Tibial nerve (tissue), 4 donors: ENCODE results near the gene PERM1. TPM values are rescaled to one million over a fixed set of nuclear protein-coding genes. Genes with fewer than 3 reads are reported as not detected.

Experiments used
- DNase-seq, 2 donors: peaks; one replicate each; pipeline ENCODE4 v3.0.0-alpha.2; 2019; ENCODE audit warnings: low spot score in 2 of 2
- H3K27ac ChIP-seq, 4 donors: fragments of 200-600 bp; sonication (generic) in 3 of 4; one replicate each; pipeline ENCODE4 v1.5.1; 2017 to 2019; ENCODE audit warnings: mild to moderate bottlenecking in 1 of 4
- H3K27me3 ChIP-seq, 2 donors: fragments of 200-600 bp; sonication (generic) in 1 of 2; one replicate each; pipeline versions ENCODE4 v1.5.1 to v1.6.0; 2017 to 2019
- H3K36me3 ChIP-seq, 3 donors: fragments of 200-600 bp; sonication (generic); one replicate each; pipeline ENCODE4 v1.5.1; 2018 to 2019
- H3K4me1 ChIP-seq, 4 donors: fragments of 200-600 bp; sonication (generic) in 3 of 4; one replicate each; pipeline ENCODE4 v1.5.1; 2017 to 2019
- H3K4me3 ChIP-seq, 4 donors: fragments of 200-600 bp; sonication (generic) in 3 of 4; one replicate each; pipeline ENCODE4 v1.5.1; 2017 to 2019; ENCODE audit warnings: mild to moderate bottlenecking in 1 of 4, moderate library complexity in 1 of 4
- H3K9me3 ChIP-seq, 4 donors: fragments of 200-600 bp; sonication (generic) in 3 of 4; one replicate each; pipeline ENCODE4 v1.5.1; 2017 to 2019
- EP300 ChIP-seq, 2 donors: sonication (generic); formaldehyde crosslinking; IDR thresholded peaks; one replicate each; pipeline ENCODE4 v1.6.1; 2017; ENCODE audit warnings: antibody characterized with exemption in 2 of 2, mild to moderate bottlenecking in 1 of 2
- POLR2A ChIP-seq, 2 donors: fragments of 450-650 bp; IDR thresholded peaks; one replicate each; pipeline ENCODE4 v1.6.1; 2017; ENCODE audit warnings: antibody characterized with exemption in 2 of 2, mild to moderate bottlenecking in 2 of 2, moderate library complexity in 2 of 2
- WGBS, 2 donors: methylation state at CpG; one replicate each; pipeline ENCODE4 v1.1.5; 2018; 5-methylcytosine and 5-hydroxymethylcytosine counted together
- total RNA-seq, 4 donors: library from RNA; depleted of rRNA; stranded (reverse); fragments of >200 nt; gene quantifications; one replicate each; pipeline ENCODE4 v1.1.0, GENCODE V29; 2016
- TF ChIP-seq, protein P1 (sequence below), 5 experiments: fragments of 200-600 bp in 3 of 5; fragments of 450-650 bp in 2 of 5; sonication (generic) in 3 of 5; IDR thresholded peaks; one replicate each; pipeline ENCODE4 v1.5.1; 2016 to 2019; ENCODE audit warnings: antibody characterized with exemption in 5 of 5, mild to moderate bottlenecking in 3 of 5, moderate library complexity in 2 of 5

The PERM1 gene
- total RNA-seq, 4 donors from 2014 or later, result 0.22 to 0.78 TPM; not detected in 2

DNA sequence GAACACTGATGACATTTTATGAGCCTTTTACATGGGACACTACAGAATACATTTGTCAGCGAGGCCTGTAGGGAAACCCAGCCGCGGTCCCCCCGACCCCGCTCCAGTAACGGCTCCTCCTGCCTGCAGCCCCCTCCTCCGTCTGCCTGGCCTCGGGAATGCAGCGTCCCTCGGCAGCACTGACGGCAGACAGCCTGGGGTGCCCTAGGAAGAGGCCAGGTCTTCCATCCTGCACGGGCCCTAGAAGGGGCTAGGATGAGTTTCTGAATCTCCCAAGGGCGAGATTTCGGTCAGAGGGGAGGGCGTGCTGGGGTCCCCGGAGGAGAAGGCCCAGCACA is 49.8 kb downstream of the PERM1 start:
- Histone ChIP-seq H3K4me1 (peaks cover 0 to 21% (median 0%) of the 10 kb centered on the region in 4 donors), H3K36me3 (no peaks in the 10 kb centered on the region), H3K4me3 (no peak overlapping the region), H3K27me3 (peaks cover 0 to 55% of the 10 kb centered on the region in 2 donors), H3K27ac (no peak overlapping the region), H3K9me3 (no peaks in the 10 kb centered on the region)
- no peak for DNase-seq
- WGBS, 2 donors, result 71 to 78% methylated on average over 16 of the region's 16 CpGs
- no peak for TF ChIP-seq EP300 (IDR thresholded peaks at IDR 0.05)
- TF ChIP-seq, protein P1, sequence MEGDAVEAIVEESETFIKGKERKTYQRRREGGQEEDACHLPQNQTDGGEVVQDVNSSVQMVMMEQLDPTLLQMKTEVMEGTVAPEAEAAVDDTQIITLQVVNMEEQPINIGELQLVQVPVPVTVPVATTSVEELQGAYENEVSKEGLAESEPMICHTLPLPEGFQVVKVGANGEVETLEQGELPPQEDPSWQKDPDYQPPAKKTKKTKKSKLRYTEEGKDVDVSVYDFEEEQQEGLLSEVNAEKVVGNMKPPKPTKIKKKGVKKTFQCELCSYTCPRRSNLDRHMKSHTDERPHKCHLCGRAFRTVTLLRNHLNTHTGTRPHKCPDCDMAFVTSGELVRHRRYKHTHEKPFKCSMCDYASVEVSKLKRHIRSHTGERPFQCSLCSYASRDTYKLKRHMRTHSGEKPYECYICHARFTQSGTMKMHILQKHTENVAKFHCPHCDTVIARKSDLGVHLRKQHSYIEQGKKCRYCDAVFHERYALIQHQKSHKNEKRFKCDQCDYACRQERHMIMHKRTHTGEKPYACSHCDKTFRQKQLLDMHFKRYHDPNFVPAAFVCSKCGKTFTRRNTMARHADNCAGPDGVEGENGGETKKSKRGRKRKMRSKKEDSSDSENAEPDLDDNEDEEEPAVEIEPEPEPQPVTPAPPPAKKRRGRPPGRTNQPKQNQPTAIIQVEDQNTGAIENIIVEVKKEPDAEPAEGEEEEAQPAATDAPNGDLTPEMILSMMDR (IDR thresholded peaks at IDR 0.05), result no peak
- TF ChIP-seq POLR2A (IDR thresholded peaks at IDR 0.05), result no peak

DNA sequence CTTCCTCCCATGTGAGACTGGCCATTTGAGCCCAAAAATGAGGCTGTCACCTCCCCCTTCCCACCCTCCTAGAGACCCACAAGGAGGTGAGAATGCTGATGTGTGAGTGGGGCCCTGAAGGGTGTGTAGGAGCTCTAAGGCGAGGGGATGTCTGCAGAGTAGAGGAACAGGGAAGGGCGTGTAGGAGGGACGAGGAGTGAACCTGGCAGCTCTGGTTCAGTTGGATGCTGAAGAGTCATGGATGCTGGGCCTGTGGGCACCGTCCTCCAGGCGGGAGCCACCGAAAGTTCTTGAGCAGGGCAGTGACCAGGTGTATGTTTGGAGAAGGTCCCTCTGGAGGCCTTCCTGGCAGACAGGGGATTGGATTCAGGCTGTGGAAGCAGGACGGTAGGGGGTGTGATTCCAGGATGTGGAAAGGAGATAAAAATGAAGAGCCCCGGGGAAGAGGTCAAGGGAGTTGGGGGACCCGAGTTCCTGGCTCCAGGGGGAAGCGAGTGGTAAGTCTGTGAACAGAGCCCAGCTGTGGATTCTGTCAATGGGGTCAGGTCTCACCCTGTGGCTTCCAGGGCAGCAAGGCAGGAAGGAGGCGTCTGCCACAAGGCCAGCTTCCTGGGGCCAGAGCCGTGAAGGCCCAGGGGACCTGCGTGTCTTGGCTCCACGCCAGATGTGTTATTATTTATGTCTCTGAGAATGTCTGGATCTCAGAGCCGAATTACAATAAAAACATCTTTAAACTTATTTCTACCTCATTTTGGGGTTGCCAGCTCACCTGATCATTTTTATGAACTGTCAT is 50.3 kb downstream of the PERM1 start:
- H3K4me1 ChIP-seq, result peaks cover 0 to 18% (median 0%) of the 10 kb centered on the region in 4 donors
- TF ChIP-seq POLR2A (IDR thresholded peaks at IDR 0.05), result no peak
- TF ChIP-seq, protein P1 (IDR thresholded peaks at IDR 0.05), result no peak
- TF ChIP-seq EP300 (IDR thresholded peaks at IDR 0.05), result no peak
- no peak overlapping the region for H3K4me3 ChIP-seq
- H3K9me3 ChIP-seq, result no peaks in the 10 kb centered on the region
- H3K27ac ChIP-seq, result no peak overlapping the region
- no peaks in the 10 kb centered on the region for H3K36me3 ChIP-seq
- H3K27me3 ChIP-seq, result peaks cover 0 to 55% of the 10 kb centered on the region in 2 donors
- WGBS, 2 donors, result 60 to 63% methylated on average over 15 of the region's 15 CpGs
- DNase-seq, result no peak

DNA sequence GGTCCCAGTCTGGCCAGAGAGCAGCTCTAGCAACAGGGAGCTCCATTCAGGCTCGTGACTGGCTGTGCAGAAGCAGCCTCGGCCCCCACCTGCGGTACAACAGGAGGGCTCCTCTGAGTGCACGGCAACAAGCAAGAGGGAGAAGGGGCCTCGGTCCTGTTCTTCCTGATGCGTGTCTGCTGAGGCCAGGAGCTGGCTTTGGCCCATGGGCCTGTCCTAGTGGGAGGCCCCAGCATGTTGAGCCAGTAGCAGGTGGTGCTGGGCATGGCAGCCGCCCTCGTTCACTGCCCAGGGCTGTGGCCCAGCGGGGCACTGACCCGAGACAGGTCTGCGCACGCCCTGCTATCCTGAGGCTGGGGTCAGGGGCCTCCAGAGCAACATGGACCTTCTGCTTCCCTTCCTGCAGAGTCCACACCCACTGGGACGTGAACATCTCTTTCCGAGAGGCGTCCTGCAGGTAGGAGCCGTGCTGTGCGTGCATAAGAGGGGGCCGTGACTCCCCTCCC is 51.2 kb downstream of the PERM1 start:
- H3K27me3 ChIP-seq, result peaks cover 0 to 55% of the 10 kb centered on the region in 2 donors
- WGBS, 2 donors, result 68 to 69% methylated on average over 10 to 14 of the region's 18 CpGs
- no peak for DNase-seq
- no peak overlapping the region for H3K4me3 ChIP-seq
- TF ChIP-seq POLR2A (IDR thresholded peaks at IDR 0.05) (no peak), EP300 (IDR thresholded peaks at IDR 0.05) (no peak)
- TF ChIP-seq, protein P1 (IDR thresholded peaks at IDR 0.05), result no peak
- no peak overlapping the region for H3K27ac ChIP-seq
- peaks cover 0 to 15% (median 0%) of the 10 kb centered on the region in 4 donors for H3K4me1 ChIP-seq
- no peaks in the 10 kb centered on the region for H3K9me3 ChIP-seq
- H3K36me3 ChIP-seq, result no peaks in the 10 kb centered on the region

DNA sequence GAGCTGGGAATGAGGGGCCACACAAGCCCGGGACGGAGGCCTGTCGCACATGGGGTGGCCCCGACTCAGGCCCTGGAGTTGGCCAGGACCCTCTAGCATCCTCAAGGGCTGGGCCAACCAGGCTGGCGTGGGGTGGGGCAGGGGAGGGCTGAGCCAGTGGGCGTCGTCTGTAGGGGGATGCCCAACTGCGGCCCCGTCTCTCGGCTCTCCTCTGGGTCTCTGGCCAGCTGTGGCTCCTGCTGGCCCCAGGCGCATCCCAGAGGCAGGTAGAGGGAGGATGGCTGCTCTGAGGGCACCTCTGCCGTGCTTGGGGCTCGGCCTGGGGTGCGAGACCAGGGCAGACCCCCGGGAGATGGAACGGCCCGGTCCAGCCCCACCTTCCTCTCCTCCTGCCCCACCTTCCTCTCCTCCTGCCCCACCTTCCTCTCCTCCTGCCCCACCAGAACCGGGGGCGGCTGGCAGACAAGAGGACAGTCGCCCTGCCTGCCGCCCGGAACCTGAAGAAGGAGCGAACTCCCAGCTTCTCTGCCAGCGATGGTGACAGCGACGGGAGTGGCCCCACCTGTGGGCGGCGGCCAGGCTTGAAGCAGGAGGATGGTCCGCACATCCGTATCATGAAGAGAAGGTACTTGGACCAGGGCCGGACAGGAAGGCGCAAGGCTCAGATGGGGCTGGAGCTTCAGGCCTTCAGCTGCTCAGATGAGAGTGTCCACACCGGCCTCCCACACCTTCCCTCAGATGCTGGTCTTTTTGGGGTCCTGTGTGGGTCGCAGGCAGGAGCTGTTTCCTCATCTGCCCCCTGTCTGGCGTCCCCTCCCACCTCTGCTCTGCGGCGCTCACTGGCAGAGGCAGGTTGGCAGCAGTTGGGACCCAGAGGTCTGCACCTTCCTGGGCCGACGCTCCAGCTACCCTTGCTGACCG is 51.9 kb downstream of the PERM1 start:
- no peak for DNase-seq
- WGBS, 2 donors, result 89 to 90% methylated on average over 35 to 36 of the region's 40 CpGs
- H3K36me3 ChIP-seq, result no peaks in the 10 kb centered on the region
- no peaks in the 10 kb centered on the region for H3K9me3 ChIP-seq
- no peak overlapping the region for H3K4me3 ChIP-seq
- H3K4me1 ChIP-seq, result peaks cover 0 to 14% (median 2%) of the 10 kb centered on the region in 4 donors
- H3K27me3 ChIP-seq, result peaks cover 0 to 53% of the 10 kb centered on the region in 2 donors
- H3K27ac ChIP-seq, result no peak overlapping the region
- TF ChIP-seq, protein P1 (IDR thresholded peaks at IDR 0.05), result no peak
- no peak for TF ChIP-seq POLR2A (IDR thresholded peaks at IDR 0.05)
- TF ChIP-seq EP300 (IDR thresholded peaks at IDR 0.05), result no peak
